Adrenal gland (tissue), 12 donors: Measurements from ENCODE around the gene FOXP2. TPM values are rescaled to one million over a fixed set of nuclear protein-coding genes. Genes with fewer than 3 reads are reported as not detected.

Experiments
- DNase-seq, 7 donors: peaks; one replicate each; pipeline ENCODE4 v3.0.0-alpha.2; 2019 to 2020
- H3K27ac ChIP-seq, 5 donors: fragments of 200-600 bp; sonication (generic) in 4 of 5; 1 replicate in 3 of 5; 2 replicates in 2 of 5; pipeline versions ENCODE4 v1.5.1 to v1.8.0; 2016 to 2020; ENCODE audit warnings: mild to moderate bottlenecking in 1 of 5
- H3K27me3 ChIP-seq: fragments of 200-600 bp; 2 replicates; pipeline ENCODE4 v1.8.0; 2021
- H3K36me3 ChIP-seq, 2 donors: fragments of 200-600 bp; replicated peaks in 1 of 2; 1 replicate in 1 of 2; 2 replicates in 1 of 2; pipeline versions ENCODE4 v1.5.1 to v1.8.0; 2018 to 2022
- H3K4me1 ChIP-seq, 2 donors: fragments of 200-600 bp; replicated peaks in 1 of 2; 1 replicate in 1 of 2; 2 replicates in 1 of 2; pipeline versions ENCODE4 v1.5.1 to v1.8.0; 2018 to 2021
- H3K4me3 ChIP-seq, 4 donors: fragments of 200-600 bp; sonication (generic) in 3 of 4; one replicate each; pipeline ENCODE4 v1.5.1; 2016 to 2018
- H3K9me3 ChIP-seq, 3 donors: fragments of 200-600 bp; sonication (generic) in 1 of 3; replicated peaks in 1 of 3; 1 replicate in 2 of 3; 2 replicates in 1 of 3; pipeline versions ENCODE4 v1.5.1 to v1.8.0; 2016 to 2021
- POLR2A ChIP-seq, 2 donors: fragments of 450-650 bp; IDR thresholded peaks; one replicate each; pipeline ENCODE4 v1.6.1; 2017; ENCODE audit warnings: antibody characterized with exemption in 2 of 2, mild to moderate bottlenecking in 2 of 2, moderate library complexity in 1 of 2
- WGBS, 4 donors: extraction: QIAGEN DNeasy Blood & Tissue Kit in 2 of 4; methylation state at CpG; one replicate each; pipeline versions ENCODE4 v1.1.5 to v1.1.7; 2013 to 2017; 5-methylcytosine and 5-hydroxymethylcytosine counted together
- intact Hi-C, 2 donors: fragments of 100-400 bp; cut with DNase I; formaldehyde crosslinking; loops; one replicate each; pipeline versions ENCODE4 v1.14.1 to v1.15.0; 2022 to 2023
- polyA plus RNA-seq, 3 donors: library from polyadenylated mRNA; stranded (reverse); fragments of 200-250 nt in 2 of 3; fragments of 350-450 nt in 1 of 3; fragmentation: Illumina TruSeq in 1 of 3; extraction: RNeasy Lipid Tissue Mini Kit (QIAGEN cat#74804) in 1 of 3; gene quantifications; one replicate each; pipeline ENCODE4 v1.2.3, GENCODE V29; 2013 to 2014
- total RNA-seq, 9 donors: library from RNA; depleted of rRNA in 4 of 9; stranded (reverse); fragments of >200 nt in 4 of 9; fragments of 120-200 nt in 1 of 9; fragmentation: NEBNext Ultra II Directional in 1 of 9; extraction: Animal tissue kit (Norgen Biotek cat#: 25700) in 1 of 9; gene quantifications; one replicate each; pipeline versions ENCODE4 v1.1.0 to v1.2.4, GENCODE V29; 2013 to 2023
- TF ChIP-seq, protein P1 (sequence below), 6 experiments: fragments of 450-650 bp in 4 of 6; fragments of 200-600 bp in 2 of 6; sonication (generic) in 1 of 6; IDR thresholded peaks; 1 replicate in 5 of 6; 2 replicates in 1 of 6; pipeline versions ENCODE4 v1.5.1 to v1.8.0; 2016 to 2021; ENCODE audit warnings: antibody characterized with exemption in 6 of 6, mild to moderate bottlenecking in 2 of 6, moderate library complexity in 1 of 6
- donor health status: healthy with polysubstance abuse.
- donor health status: Bipolar disorder and iron deficiency.
- donor health status: DM: yes; HTN: yes; CAD: no.
- donor health status: DM: no; HTN: no; CAD: no.
- donor health status: DM: no; HTN: no; CAD: no.
- donor health status: DM: yes; HTN: yes; CAD: no.

The FOXP2 gene
- total and polyA plus RNA-seq, 12 donors: 1.1 to 14.5 (median 2.7) TPM

DNA sequence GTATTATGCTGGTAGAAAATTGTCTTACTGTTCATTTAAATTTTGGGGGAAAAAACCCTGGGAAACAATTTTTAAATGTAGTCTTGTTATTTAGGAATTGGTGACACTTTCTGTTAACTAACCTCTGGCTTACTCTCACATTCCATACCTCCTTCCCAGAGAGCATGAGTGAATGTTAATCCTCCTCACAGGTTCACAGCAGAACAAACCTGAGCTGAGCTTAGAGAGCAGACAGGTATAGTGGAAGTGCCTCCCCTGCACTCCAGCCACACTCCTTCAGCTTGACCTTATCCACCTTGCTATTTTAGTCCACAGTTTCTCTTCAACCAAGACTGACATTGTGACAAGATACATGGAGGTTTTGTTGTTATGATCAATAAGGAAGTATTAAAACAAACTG is 235.9 kb downstream of the FOXP2 start:
- Histone ChIP-seq H3K4me3 (no peak overlapping the region), H3K36me3 (no peaks in the 10 kb centered on the region), H3K27me3 (no peaks in the 10 kb centered on the region), H3K9me3 (no peaks in the 10 kb centered on the region), H3K27ac (no peak overlapping the region), H3K4me1 (no peaks in the 10 kb centered on the region)
- intact Hi-C loops: no loop called here
- no peak for DNase-seq
- TF ChIP-seq, protein P1, sequence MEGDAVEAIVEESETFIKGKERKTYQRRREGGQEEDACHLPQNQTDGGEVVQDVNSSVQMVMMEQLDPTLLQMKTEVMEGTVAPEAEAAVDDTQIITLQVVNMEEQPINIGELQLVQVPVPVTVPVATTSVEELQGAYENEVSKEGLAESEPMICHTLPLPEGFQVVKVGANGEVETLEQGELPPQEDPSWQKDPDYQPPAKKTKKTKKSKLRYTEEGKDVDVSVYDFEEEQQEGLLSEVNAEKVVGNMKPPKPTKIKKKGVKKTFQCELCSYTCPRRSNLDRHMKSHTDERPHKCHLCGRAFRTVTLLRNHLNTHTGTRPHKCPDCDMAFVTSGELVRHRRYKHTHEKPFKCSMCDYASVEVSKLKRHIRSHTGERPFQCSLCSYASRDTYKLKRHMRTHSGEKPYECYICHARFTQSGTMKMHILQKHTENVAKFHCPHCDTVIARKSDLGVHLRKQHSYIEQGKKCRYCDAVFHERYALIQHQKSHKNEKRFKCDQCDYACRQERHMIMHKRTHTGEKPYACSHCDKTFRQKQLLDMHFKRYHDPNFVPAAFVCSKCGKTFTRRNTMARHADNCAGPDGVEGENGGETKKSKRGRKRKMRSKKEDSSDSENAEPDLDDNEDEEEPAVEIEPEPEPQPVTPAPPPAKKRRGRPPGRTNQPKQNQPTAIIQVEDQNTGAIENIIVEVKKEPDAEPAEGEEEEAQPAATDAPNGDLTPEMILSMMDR (IDR thresholded peaks at IDR 0.05): no peak
- no peak for TF ChIP-seq POLR2A (IDR thresholded peaks at IDR 0.05)

- TF ChIP-seq, protein P1 (IDR thresholded peaks at IDR 0.05): no peak
- TF ChIP-seq POLR2A (IDR thresholded peaks at IDR 0.05): no peak
- no peak for DNase-seq
- Histone ChIP-seq H3K36me3 (no peaks in the 10 kb centered on the region), H3K4me3 (no peak overlapping the region), H3K9me3 (no peaks in the 10 kb centered on the region), H3K27ac (no peak overlapping the region), H3K4me1 (no peaks in the 10 kb centered on the region), H3K27me3 (no peaks in the 10 kb centered on the region)
- 81 to 91% (median 89%) methylated on average over 5 of the region's 5 CpGs for WGBS, 4 donors
- intact Hi-C loops: no loop called here
Measured at GRCh38 chr7:114652041-114652440, 237.4 kb downstream of the FOXP2 start.

DNA sequence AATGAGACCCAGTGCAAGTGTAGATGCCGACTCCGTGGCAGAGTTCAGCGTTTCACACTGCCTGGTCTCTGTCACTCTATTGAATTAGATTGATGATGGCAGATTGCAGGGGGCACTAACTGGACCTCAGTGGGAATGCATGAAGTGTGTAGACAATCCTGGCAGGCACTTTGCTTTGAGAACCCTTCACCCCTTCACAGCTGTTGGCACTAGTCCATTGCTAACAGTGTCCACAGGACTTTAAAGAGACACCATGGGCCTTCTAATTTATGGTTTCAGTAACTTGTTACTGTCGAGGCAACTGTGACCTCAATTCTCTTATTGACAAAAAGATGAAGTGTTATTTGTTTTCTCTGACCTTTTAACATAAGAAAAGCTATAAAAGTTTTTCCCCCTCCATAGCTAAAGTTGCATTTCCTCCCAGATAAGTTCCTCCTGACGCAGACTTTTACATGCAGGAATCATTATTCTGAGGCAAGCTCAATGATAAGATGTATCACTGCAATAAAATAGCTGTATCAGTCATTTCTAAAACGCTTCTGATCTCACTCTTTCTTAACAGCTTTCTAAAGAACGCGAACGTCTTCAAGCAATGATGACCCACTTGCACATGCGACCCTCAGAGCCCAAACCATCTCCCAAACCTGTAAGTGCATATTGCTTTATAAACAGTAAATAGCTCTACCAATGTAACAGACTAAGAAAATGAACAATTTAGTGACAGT is 238.9 kb downstream of the FOXP2 start:
- no peak overlapping the region for H3K4me3 ChIP-seq
- no peaks in the 10 kb centered on the region for H3K27me3 ChIP-seq
- intact Hi-C loops: no loop called here
- H3K36me3 ChIP-seq: no peaks in the 10 kb centered on the region
- no peaks in the 10 kb centered on the region for H3K9me3 ChIP-seq
- WGBS, 4 donors: 51 to 59% (median 56%) methylated on average over 10 of the region's 10 CpGs
- no peaks in the 10 kb centered on the region for H3K4me1 ChIP-seq
- H3K27ac ChIP-seq: no peak overlapping the region
- TF ChIP-seq, protein P1 (IDR thresholded peaks at IDR 0.05): no peak
- no peak for TF ChIP-seq POLR2A (IDR thresholded peaks at IDR 0.05)
- no peak for DNase-seq

DNA sequence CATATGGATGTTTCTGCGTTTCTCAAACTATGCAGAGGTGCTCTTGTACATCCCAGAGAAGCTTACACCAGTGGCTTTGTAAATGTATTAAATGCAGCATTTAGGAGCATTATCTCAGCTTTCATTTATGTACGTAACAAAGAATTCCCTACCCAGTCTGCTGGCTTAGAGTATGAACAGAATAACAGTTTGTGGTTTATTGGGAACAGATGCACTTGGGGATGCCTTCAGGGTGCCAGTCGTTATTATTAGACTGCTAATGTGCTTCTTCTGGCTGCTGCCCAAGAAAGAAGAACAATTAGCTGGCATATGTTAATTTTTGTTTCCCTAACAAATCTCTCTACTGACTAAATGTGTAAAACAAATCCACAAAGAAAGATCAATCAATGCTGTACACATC is 241.9 kb downstream of the FOXP2 start:
- no peak overlapping the region for H3K27ac ChIP-seq
- intact Hi-C loops: no loop called here
- 76 to 83% (median 80%) methylated on average over 3 of the region's 3 CpGs for WGBS, 4 donors

More for the DNA sequence above, 241.9 kb downstream of the FOXP2 start:
- H3K4me3 ChIP-seq: no peak overlapping the region
- H3K36me3 ChIP-seq: no peaks in the 10 kb centered on the region
- no peaks in the 10 kb centered on the region for H3K27me3 ChIP-seq
- DNase-seq: no peak
- no peak for TF ChIP-seq POLR2A (IDR thresholded peaks at IDR 0.05)
- TF ChIP-seq, protein P1 (IDR thresholded peaks at IDR 0.05): no peak
- no peaks in the 10 kb centered on the region for H3K4me1 ChIP-seq
- no peaks in the 10 kb centered on the region for H3K9me3 ChIP-seq
